NCI-H510A treated with DMSO at 0.1 percent for 48 hours (cell line): ENCODE data around the gene DUSP10.

Experiments
- DNase-seq: peaks from one replicate; lab custom pipeline; 2025; lab: John Stamatoyannopoulos, UW

DUSP10 gene

GRCh38 chr1:221693087-221693486 lies 48.8 kb downstream of the DUSP10 start:
- DNase-seq: no peak

DNA sequence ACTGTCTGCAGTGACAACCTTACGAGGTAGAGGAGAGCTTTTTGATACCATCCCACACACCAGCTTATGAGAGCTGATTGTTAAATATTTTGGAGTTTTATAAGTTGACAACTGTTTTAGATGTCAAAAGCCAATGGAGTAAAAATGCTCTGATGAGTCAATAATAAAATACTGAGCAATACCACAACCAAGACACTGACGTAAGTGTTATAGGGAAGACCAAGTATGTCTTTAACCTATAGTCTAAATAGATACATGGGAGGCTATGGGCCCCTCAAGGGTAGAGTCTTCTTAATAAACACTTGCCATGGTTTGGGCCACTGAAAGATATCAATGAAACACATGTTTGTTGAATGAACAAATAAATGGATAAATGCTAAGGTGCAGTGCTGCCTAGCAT lies 49.2 kb downstream of the DUSP10 start:
- no peak for DNase-seq

GRCh38 chr1:221691261-221691660 lies 50.6 kb downstream of the DUSP10 start:
- no peak for DNase-seq

DNA sequence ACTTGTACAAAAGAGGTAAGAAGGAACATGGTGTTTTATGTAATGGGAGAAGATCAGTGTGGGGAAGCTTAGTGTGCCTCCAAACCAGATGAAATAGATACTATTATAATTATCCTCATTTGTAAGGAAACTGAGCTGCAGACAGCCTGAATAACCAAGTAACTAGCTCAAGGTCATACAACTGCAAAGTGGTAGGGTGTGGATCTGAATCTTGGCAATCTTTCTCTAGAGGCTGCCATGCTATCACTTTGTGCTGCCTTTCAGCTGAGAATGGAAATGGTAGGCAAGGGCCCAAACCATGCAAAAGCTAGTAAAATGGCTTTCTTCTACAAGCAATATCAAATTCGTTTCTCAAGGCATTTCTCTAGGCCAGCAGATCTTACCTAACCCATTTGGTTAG lies 51.0 kb downstream of the DUSP10 start:
- DNase-seq: no peak

DNA sequence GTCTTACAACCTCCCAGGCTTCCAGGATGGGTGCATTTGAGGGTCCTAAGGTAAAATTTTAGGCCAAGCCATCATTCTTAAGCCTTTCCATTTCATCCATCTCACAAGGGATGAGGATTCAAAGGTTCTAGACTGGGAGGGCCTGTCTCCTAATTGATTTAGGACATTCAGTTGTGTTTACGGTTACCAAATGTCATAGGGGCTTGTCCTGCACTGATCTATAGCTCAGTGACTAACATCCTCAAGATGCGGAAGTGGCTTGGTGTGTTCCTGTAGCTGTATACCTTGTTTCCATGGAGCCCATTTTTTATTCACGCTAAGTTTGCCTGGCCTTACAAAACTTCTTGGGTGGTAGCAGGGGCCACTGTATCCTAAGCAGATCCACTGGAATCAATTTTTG lies 52.8 kb downstream of the DUSP10 start:
- DNase-seq: no peak

DNA sequence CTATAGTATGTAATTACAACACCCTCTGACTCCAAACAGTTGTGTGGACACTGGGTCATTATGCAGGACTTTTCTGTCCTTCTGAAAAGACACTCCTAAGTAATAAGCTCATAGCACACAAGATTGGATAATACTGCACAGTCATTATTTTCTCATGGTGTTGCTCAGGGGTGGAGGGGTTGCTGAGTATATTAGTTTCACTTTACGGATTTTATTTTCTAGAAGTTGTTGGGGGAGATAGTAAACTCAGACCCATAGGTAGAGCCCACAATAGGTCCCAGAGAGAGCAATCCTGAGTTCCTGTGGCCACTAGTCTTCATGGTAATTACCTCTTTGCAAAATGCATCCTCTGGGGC lies 53.4 kb downstream of the DUSP10 start:
- no peak for DNase-seq

DNA sequence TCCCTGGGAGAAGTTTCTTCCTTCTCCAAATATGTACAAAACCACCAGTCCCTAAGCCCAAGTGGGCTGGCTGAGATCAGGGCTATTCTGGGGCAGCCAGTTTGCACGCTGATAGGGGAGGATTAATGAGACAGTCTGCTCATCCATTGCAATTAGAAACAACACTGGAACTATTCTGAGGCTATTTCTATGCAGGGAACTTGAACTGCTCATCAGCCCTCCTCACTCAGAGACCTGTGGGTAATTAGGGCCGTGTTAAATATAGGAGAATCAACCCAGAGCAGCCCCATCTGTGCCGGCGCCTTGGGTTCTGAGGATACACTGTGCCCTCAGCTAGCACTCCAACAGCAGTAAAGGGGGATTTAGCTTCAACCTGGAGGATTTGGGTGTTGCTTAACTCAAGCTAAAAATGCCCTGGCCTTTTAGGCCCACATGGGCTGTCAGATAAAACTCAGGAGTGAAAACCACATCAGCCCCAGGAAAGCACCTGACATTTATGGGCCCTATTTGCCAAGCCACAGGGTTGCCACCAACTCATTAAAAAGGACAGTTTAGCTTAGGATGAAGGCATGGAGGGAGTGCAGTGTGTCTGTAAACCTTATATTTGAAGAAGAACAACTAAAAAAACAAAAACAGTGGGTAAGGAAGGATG lies 53.9 kb downstream of the DUSP10 start:
- no peak for DNase-seq

- no peak for DNase-seq
Measured at GRCh38 chr1:221683681-221684080, 58.2 kb downstream of the DUSP10 start.

GRCh38 chr1:221680085-221680484 lies 61.8 kb downstream of the DUSP10 start:
- no peak for DNase-seq

GRCh38 chr1:221678014-221678413 lies 63.9 kb downstream of the DUSP10 start:
- DNase-seq: no peak

DNA sequence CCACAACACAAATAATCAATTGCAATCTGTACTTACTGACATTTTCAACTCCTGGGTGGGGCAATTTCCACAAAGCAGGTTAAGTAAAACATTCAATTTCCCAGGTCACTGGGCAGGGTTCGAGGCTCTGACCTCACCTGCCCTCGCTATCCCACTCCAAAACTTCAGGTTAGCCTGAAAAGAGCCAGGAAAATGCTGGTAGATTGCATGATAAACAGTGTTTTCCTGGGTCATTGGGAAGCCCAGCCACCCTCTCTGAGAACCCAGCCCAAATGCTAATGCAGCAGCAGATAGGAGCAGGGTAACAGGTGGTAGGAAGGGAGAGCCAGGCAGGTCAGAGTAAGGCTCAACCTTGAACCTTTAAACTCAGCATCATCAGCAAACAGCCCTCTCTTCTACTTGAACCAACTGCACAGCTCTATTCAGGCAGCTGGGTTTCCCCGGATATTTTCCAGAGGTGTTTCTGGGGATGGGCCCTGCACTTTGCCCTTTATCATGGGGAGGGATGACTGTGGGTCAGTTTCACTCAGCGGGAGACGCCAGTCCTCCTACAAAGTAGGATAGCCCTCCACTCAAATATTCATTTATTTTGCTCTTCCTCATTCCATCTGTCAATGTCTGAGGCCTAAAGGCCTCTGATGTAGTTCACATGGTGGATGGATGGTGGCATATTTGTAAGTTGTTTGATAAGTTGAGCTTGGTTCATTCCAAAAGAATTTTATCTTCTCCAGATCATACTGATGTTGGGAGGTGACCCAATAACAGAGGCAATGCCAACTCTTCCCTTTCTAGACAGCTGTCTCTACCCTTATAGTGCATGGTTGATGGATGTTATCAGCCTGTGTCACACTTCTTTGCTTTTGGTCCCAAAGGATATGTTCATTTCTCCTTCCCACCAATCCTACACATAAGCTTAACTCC lies 65.7 kb downstream of the DUSP10 start:
- DNase-seq: no peak

- DNase-seq: no peak
Measured at GRCh38 chr1:221672965-221673364, 68.9 kb downstream of the DUSP10 start.

GRCh38 chr1:221672239-221672645 lies 69.6 kb downstream of the DUSP10 start:
- DNase-seq: no peak

DNA sequence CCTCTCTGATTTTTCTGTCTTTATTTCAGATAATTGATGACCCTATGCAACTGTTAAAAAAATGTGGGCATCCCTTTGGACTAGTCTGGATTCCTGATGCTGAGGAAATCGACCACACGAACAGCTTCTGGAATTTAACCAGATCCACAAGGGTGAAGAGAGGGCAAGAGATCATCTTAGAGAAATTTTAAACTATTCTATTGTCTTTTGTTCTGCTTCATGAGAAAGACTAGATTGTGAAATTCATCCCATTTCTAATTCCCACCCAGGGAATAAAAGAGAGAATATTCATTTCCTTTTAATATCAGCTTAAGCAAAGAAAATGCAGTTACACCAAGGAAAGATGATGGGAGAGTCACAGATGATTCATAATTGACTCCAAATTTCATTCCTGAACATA lies 71.8 kb downstream of the DUSP10 start:
- DNase-seq: no peak

DNA sequence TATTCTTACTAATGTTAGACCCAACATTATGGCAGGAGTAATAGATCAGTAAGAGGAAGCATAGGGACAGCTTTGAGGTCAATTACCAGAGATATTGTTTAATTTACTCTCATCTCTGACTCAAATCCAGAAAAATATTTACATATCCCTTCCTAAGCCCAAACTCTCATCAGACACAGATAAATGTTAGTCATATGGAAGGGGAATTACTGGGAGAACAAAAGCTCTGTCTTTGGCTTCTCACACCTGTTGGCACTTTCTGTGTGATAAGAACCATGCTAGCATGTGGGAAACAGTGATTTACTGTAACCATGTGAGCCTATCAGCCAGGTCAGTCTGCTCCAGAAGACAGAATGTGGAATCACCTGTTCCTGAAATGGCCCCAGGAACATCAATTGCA lies 72.4 kb downstream of the DUSP10 start:
- DNase-seq: no peak

GRCh38 chr1:221667504-221667903 lies 74.4 kb downstream of the DUSP10 start:
- no peak for DNase-seq

- no peak for DNase-seq
Measured at GRCh38 chr1:221664253-221664652, 77.6 kb downstream of the DUSP10 start.

- DNase-seq: no peak
Measured at GRCh38 chr1:221663321-221663720, 78.6 kb downstream of the DUSP10 start.

DNA sequence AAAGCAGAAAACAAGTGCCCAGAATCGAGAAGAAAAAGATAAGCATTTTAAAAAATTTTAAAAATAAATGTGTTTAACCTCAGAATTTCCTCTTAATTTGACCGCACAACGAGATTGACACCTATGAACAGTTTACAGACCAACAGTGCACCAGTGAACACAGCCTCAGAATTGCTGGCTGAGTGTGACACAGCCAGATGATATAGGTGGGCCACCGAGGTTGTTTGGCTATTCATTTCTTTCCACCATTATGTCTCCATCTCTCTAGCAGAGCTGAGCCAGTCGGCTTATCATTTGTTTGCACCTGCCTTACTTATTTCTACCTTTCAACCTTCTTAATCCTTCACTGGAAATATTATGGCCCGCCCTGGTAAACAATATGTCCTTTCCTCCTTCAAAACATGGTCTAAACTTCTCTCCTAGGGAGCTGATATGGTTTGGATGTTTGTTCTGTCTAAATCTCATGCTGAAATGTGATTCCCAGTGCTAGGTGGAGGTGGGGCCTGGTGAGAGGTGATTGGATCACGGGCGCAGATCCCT lies 86.1 kb downstream of the DUSP10 start:
- peak; percentile 2 for DNase-seq
